Mesenteric fat pad (tissue), 1 donor: Measurements from ENCODE around the gene CPO. TPM values are rescaled to one million over a fixed set of nuclear protein-coding genes. Genes with fewer than 3 reads are reported as not detected.
"Not testable (repeated sequence)": the region's sequence is repeated elsewhere in the genome, so short reads cannot be mapped to it uniquely, and the experiment has no call there.

Experiments
- DNase-seq: peaks from one replicate; pipeline ENCODE4 v3.0.0-alpha.2; 2020; ENCODE audit warnings: low spot score
- long read RNA-seq: library from polyadenylated mRNA; unstranded; transcript quantifications from one replicate; pipeline ENCODE4 v2.0.0, GENCODE V29; 2020
- total RNA-seq: library from RNA; stranded (reverse); fragmentation: NEBNext Ultra II Directional; extraction: Animal tissue kit (Norgen Biotek cat#: 25700); gene quantifications from one replicate; pipeline ENCODE4 v1.2.1, GENCODE V29; 2021
- donor health status: DM: yes; HTN: yes; CAD: no.

Gene CPO
- 0.84 TPM for total RNA-seq
- long read RNA-seq, partial matches to known transcripts = 0 of 1 reads
- long read RNA-seq, other reads (novel, unspliced or antisense) = 1 of 1 reads

- no peak for DNase-seq
These were observed at the start of gene CPO for GRCh38 chr2:206939340-206939739. TSS of gene CPO (plus strand) at chr2:206939518. CDS start at chr2:206939600, 82 bp downstream.

- DNase-seq = no peak
These were observed 49.1 kb upstream of the CPO start for GRCh38 chr2:206890179-206890578.

- DNase-seq = no peak
These were observed 48.4 kb upstream of the CPO start for GRCh38 chr2:206890926-206891325.

- no peak for DNase-seq
These were observed 24.2 kb upstream of the CPO start for GRCh38 chr2:206915121-206915520.

GRCh38 chr2:206918263-206918662, 21.1 kb upstream of the CPO start:
- DNase-seq = no peak

GRCh38 chr2:206920310-206920709, 19.0 kb upstream of the CPO start:
- DNase-seq = no peak

GRCh38 chr2:206920951-206921350, 18.4 kb upstream of the CPO start:
- no peak for DNase-seq

- DNase-seq = no peak
These were observed 17.8 kb upstream of the CPO start for GRCh38 chr2:206921529-206921928.

- DNase-seq = no peak
These were observed 3.1 kb upstream of the CPO start for GRCh38 chr2:206935991-206936842.

- DNase-seq = no peak
These were observed 2.5 kb upstream of the CPO start for GRCh38 chr2:206936843-206937230.

GRCh38 chr2:206937555-206937954, 1.8 kb upstream of the CPO start:
- no peak for DNase-seq

GRCh38 chr2:206940546-206940945, 1.2 kb downstream of the CPO start:
- no peak for DNase-seq

- DNase-seq = no peak
These were observed 3.5 kb downstream of the CPO start for GRCh38 chr2:206942592-206943478.

- DNase-seq = not testable (repeated sequence)
These were observed 14.1 kb downstream of the CPO start for GRCh38 chr2:206953404-206953803.

- no peak for DNase-seq
These were observed 15.9 kb downstream of the CPO start for GRCh38 chr2:206955253-206955652.

GRCh38 chr2:206958261-206958660, 18.9 kb downstream of the CPO start:
- DNase-seq = no peak

- no peak for DNase-seq
These were observed 23.6 kb downstream of the CPO start for GRCh38 chr2:206962966-206963365.

- DNase-seq = no peak
These were observed 29.1 kb downstream of the CPO start for GRCh38 chr2:206968134-206969086.

- no peak for DNase-seq
These were observed 29.9 kb downstream of the CPO start for GRCh38 chr2:206969192-206969591.

- no peak for DNase-seq
These were observed 31.5 kb downstream of the CPO start for GRCh38 chr2:206970589-206971360.
